ENCODE results near the gene SRPRB.

The SRPRB gene

DNA sequence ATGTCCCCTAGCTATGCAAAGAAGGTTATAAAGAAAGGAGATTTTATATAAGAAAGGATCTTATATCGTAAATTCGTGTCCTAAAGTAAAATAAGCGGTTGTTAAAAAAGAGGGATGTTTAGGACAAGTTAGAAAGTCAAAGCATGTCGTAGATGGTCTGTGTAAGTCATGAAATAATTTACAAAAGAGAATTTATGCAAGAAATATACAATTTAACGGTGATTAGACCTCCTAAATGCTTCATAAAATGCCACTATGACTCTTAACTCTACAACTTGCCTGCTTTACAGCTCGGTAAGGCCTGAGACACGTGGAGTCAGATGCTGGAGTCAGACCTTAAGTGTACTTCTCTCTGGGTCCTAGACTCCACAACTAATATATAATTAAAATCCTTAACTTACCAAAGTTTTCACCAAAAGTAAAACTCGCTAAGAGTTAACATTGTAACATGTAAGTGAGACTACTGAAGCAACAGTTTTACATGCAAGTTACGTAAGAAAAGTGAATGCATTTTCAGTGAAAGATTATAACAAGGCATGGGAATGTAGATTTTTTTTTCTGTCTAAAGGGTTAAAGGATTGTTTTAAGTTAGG is 13.3 kb upstream of the SRPRB start:
- in situ Hi-C loops (cut with MboI; ENCODE audit: low pct_unique_long_range_greater_than_20kb, low sequenced_read_pairs, unreplicated experiment) = no loop called here
- no peak for DNase-seq (ENCODE audit: low spot score)
- TF ChIP-seq, protein P1, sequence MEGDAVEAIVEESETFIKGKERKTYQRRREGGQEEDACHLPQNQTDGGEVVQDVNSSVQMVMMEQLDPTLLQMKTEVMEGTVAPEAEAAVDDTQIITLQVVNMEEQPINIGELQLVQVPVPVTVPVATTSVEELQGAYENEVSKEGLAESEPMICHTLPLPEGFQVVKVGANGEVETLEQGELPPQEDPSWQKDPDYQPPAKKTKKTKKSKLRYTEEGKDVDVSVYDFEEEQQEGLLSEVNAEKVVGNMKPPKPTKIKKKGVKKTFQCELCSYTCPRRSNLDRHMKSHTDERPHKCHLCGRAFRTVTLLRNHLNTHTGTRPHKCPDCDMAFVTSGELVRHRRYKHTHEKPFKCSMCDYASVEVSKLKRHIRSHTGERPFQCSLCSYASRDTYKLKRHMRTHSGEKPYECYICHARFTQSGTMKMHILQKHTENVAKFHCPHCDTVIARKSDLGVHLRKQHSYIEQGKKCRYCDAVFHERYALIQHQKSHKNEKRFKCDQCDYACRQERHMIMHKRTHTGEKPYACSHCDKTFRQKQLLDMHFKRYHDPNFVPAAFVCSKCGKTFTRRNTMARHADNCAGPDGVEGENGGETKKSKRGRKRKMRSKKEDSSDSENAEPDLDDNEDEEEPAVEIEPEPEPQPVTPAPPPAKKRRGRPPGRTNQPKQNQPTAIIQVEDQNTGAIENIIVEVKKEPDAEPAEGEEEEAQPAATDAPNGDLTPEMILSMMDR (IDR thresholded peaks at IDR 0.05; ENCODE audit: extremely low read depth, insufficient read depth, missing control alignments) = no peak

DNA sequence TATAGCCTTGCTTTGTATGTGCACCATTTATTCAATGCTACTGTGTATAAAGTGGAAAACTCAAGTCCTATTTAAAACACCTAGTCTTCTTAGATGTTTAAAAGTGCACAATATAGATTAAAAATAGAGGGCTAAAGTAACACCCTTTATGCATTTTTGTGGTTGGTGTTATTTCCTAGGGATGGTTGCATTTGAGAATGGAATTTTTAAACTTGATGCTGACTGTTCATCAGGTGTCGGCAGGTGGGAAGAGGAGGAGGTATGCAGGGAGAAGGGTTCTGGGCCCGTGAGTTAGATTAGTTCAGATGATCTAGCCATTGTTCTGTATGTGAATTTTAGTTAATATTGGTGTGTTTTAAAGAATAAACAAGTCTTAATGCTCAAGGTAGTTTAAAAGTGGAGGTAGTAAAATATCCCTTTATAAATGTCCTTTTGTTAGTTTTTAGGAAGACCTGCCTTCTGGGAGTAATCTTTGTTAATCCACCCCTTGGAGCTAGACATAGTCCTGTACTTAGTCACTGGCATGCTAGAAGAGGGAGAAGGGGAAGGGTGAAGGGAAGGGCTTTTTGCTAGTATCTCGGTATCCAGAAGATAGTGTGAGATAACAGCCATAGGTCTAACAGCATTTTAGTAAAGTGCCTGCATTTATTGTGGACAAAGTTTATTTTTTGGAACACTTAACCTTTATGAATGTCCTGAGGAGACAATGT is 8.1 kb upstream of the SRPRB start:
- in situ Hi-C loops (cut with MboI; ENCODE audit: low pct_unique_long_range_greater_than_20kb, low sequenced_read_pairs, unreplicated experiment) = no loop called here
- DNase-seq (ENCODE audit: low spot score) = no peak
- TF ChIP-seq, protein P1 (IDR thresholded peaks at IDR 0.05; ENCODE audit: extremely low read depth, insufficient read depth, missing control alignments) = no peak

DNA sequence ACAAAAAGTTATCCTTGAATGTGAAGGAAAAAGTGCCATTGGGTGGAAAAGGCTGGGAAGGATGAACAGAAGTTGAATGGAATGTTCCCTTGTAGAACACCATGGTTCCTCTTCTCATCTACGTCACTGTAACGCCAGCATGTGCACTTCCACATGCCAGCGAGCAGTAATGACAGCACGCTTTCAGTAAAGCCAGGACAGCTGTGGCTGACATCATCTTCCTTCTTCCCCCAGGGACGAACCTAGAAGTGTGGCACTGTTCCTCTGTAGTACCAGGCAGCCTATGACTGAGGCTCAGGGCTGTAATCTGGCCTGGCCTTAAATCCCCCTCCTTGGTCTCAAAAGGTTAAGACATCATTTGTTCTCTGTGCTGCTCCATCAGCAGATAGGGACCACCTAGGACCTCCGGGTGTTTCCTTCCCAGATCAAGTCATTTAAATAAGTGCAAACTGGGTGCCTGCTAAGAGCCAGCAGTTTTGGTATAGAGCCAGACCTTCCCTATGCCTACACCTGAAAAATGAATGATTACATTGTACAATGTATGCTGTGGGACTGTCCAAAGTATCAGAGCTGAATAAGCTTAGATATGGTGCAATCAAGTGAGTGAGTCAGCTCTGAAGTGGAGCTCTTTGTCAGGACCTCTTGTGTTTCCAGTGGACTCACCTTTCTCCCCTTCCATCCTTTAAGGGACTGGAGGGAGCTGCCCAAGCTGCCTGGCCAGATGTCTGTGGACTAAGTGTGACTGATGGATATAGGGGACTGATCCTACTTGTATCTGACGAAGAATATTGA is 5.6 kb upstream of the SRPRB start:
- TF ChIP-seq, protein P1 (IDR thresholded peaks at IDR 0.05; ENCODE audit: extremely low read depth, insufficient read depth, missing control alignments) = no peak
- DNase-seq (ENCODE audit: low spot score) = no peak
- in situ Hi-C loops (cut with MboI; ENCODE audit: low pct_unique_long_range_greater_than_20kb, low sequenced_read_pairs, unreplicated experiment) = no loop called here

DNA sequence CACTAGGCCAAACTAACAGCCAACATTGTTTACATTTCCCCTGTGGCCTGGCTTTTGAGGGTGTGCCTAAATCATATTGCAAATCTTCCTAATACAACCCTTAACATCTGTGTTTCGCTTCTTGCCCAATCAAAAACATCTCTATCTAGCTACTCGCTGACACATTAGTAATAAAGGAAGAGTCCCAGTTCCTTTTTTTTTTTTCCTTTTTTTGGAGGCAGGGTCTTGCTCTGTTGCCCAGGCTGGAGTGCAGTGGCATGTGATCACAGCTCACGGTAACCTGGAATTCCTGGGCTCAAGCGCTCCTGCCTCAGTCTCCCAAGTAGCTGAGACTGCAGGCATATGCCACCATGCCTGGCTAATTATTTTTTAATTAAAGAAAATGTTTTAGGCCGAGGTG is 2.1 kb upstream of the SRPRB start:
- TF ChIP-seq, protein P1 (IDR thresholded peaks at IDR 0.05; ENCODE audit: extremely low read depth, insufficient read depth, missing control alignments) = no peak
- in situ Hi-C loops (cut with MboI; ENCODE audit: low pct_unique_long_range_greater_than_20kb, low sequenced_read_pairs, unreplicated experiment) = no loop called here
- DNase-seq (ENCODE audit: low spot score) = no peak

DNA sequence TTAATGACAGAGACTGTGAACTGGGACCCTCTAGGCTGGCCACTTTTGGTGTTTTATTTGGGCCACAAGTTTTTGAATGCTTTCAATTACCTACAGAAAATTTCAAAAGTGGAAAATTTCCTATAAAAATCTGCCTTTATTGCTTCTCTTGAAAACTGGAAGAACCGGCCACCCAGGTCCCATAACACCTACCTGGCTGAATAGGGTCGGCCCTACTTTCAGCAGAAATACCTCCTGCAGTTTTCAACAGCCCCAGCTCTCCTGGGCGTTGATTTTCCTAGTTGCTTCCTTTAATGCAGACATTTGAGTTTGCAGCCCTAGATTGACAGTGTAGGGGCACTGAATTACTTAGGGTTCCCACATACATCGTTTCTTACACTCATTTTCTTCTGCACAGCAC is 719 bp upstream of the SRPRB start:
- TF ChIP-seq, protein P1 (IDR thresholded peaks at IDR 0.05; ENCODE audit: extremely low read depth, insufficient read depth, missing control alignments) = no peak
- DNase-seq (ENCODE audit: low spot score) = no peak
- in situ Hi-C loops (cut with MboI; ENCODE audit: low pct_unique_long_range_greater_than_20kb, low sequenced_read_pairs, unreplicated experiment) = no loop called here

DNA sequence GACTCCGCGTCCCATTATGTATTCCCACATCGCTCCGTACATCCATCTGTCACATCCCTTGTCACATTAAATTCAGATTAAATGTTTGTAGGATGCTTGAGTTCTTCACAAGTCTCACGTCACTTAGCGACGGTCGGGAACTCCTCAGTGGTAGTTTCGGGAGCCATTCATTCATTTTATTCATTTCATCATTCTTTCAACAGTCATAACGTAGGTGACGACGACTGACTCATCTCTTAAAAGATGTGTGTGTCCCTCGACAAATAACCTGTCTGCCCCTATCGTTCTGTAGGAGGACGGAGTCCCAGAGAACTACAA is 272 bp upstream of the SRPRB start:
- in situ Hi-C loops (cut with MboI; ENCODE audit: low pct_unique_long_range_greater_than_20kb, low sequenced_read_pairs, unreplicated experiment) = no loop called here
- TF ChIP-seq, protein P1 (IDR thresholded peaks at IDR 0.05; ENCODE audit: extremely low read depth, insufficient read depth, missing control alignments) = no peak
- DNase-seq (ENCODE audit: low spot score) = no peak
